ENCODE results near the gene RPP38. TPM values are rescaled to one million over a fixed set of nuclear protein-coding genes. Genes with fewer than 3 reads are reported as not detected.

The RPP38 gene
- total RNA-seq, 1 experiment from 2014 or later: 30.8 TPM

DNA sequence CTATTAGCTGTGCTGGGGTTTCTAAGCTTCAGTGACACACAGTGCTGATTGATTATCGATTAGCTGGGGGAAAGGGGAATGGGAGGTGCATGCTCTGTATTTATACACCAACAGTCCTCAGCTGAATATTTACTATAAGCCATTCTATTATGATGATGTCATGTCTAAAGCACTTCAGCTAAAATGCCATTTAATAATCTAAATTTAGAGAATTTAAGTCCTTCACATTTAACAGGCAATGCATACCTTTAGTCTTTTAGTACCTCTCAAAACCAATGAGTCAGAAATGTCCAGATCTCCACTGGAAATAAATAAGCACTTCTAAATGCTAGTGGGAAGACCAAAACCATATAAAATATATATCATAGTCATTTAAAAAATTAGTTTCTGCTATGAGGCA lies 24.6 kb downstream of the RPP38 start:
- Mint-ChIP-seq H3K27ac (ENCODE audit: low read depth, unreplicated experiment) (no peak overlapping the region), H3K9me3 (ENCODE audit: unreplicated experiment) (no peaks in the 10 kb centered on the region), H3K27me3 (ENCODE audit: insufficient read depth, unreplicated experiment) (no peaks in the 10 kb centered on the region), H3K36me3 (ENCODE audit: insufficient read depth, unreplicated experiment) (peaks cover 17% of the 10 kb centered on the region), H3K4me1 (ENCODE audit: insufficient read depth, unreplicated experiment) (peaks cover 6% of the 10 kb centered on the region), H3K4me3 (ENCODE audit: unreplicated experiment) (no peak overlapping the region)
- TF ChIP-seq CTCF (IDR thresholded peaks at IDR 0.05; ENCODE audit: unreplicated experiment): no peak
- ChIA-PET CTCF (interaction anchor here (3.8 kb wide), 1 partner anchor 15 kb away, joined by 17 read pairs; no protein-coding TSS in a partner anchor), POLR2A (interaction anchor here (0.5 to 1.0 kb wide), 2 partner anchors 20 to 24 kb away, joined by 3 read pairs; no protein-coding TSS in a partner anchor)
- DNase-seq (ENCODE audit: unreplicated experiment): no peak
- intact Hi-C loops (cut with micrococcal nuclease): no loop called here
- BruUV-seq (replicated peaks): no TSS peak

DNA sequence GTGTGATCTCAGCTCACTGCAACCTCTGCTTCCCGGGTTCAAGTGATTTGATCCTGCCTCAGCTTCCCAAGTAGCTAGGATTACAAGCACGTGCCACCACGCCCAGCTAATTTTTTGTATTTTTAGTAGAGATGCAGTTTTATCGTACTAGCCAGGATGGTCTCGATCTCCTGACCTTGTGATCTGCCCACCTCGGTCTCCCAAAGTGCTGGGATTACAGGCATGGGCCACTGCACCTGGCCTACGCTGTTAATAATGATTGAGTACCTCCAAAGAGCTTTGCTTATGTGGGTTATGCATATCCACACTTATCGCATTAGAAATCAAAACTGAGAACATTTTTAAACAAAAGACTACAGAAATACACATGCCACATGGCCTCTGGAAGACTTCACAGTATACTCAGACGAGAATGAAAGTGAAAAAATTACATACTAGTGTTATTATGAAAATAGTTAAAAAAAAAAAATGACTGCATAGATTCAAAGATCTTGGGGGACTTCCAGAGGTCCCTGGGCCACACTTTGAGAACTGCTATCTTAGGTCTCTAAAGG lies 25.4 kb downstream of the RPP38 start:
- ChIA-PET POLR2A (interaction anchor here (0.8 to 1.7 kb wide), 2 partner anchors 45 to 244 kb away, joined by 4 to 18 read pairs; partner anchors contain the start of genes NMT2 and SUV39H2), CTCF (interaction anchor here (0.6 to 3.8 kb wide), 3 partner anchors 16 to 510 kb away, joined by 3 to 17 read pairs (median 4); no protein-coding TSS in a partner anchor)
- Mint-ChIP-seq H3K27me3 (ENCODE audit: insufficient read depth, unreplicated experiment) (no peaks in the 10 kb centered on the region), H3K9me3 (ENCODE audit: unreplicated experiment) (no peaks in the 10 kb centered on the region), H3K4me1 (ENCODE audit: insufficient read depth, unreplicated experiment) (peaks cover 6% of the 10 kb centered on the region), H3K27ac (ENCODE audit: low read depth, unreplicated experiment) (no peak overlapping the region), H3K4me3 (ENCODE audit: unreplicated experiment) (no peak overlapping the region), H3K36me3 (ENCODE audit: insufficient read depth, unreplicated experiment) (peaks cover 18% of the 10 kb centered on the region)
- intact Hi-C loops (cut with micrococcal nuclease): no loop called here
- DNase-seq (ENCODE audit: unreplicated experiment): no peak
- no TSS peak for BruUV-seq (replicated peaks)
- TF ChIP-seq CTCF (IDR thresholded peaks at IDR 0.05; ENCODE audit: unreplicated experiment): no peak

DNA sequence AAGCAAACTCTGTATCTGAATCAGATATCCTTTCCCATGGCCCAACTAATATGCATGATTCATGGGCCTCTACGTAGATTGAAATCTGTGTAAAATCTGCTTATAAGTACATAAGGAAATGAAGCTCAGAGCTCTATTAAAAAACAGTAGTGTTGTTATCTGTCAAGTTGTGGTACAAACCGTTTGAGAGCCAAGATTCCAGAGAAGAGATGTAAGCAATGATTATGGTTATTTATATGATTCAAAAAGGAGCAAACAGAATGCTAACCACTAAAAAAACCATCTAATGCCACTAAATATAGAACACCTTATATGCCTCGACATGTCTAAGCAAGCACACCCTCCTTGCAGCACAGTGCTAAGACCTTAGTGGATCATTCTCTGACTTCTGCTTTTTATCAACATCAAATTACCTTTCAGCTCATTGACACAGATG lies 26.6 kb downstream of the RPP38 start:
- peak overlapping the region; percentile 92 for H3K27ac Mint-ChIP-seq (ENCODE audit: low read depth, unreplicated experiment)
- no peaks in the 10 kb centered on the region for H3K9me3 Mint-ChIP-seq (ENCODE audit: unreplicated experiment)
- H3K4me3 Mint-ChIP-seq (ENCODE audit: unreplicated experiment): no peak overlapping the region
- intact Hi-C loops (cut with micrococcal nuclease): no loop called here
- no peaks in the 10 kb centered on the region for H3K27me3 Mint-ChIP-seq (ENCODE audit: insufficient read depth, unreplicated experiment)
- ChIA-PET CTCF (interaction anchor here (0.6 to 3.8 kb wide), 5 partner anchors 17 to 51 kb away, joined by 3 to 17 read pairs (median 3); no protein-coding TSS in a partner anchor), POLR2A (interaction anchor here (0.8 to 1.8 kb wide), 7 partner anchors 10 to 246 kb away, joined by 3 to 18 read pairs (median 4); partner anchors contain the start of genes NMT2, RPP38 and SUV39H2)
- no peak for TF ChIP-seq CTCF (IDR thresholded peaks at IDR 0.05; ENCODE audit: unreplicated experiment)
- peaks cover 25% of the 10 kb centered on the region for H3K36me3 Mint-ChIP-seq (ENCODE audit: insufficient read depth, unreplicated experiment)
- no TSS peak for BruUV-seq (replicated peaks)
- DNase-seq (ENCODE audit: unreplicated experiment): peak; percentile 22
- peaks cover 6% of the 10 kb centered on the region for H3K4me1 Mint-ChIP-seq (ENCODE audit: insufficient read depth, unreplicated experiment)

- Mint-ChIP-seq H3K4me3 (ENCODE audit: unreplicated experiment) (no peak overlapping the region), H3K9me3 (ENCODE audit: unreplicated experiment) (no peaks in the 10 kb centered on the region), H3K36me3 (ENCODE audit: insufficient read depth, unreplicated experiment) (peaks cover 25% of the 10 kb centered on the region), H3K27me3 (ENCODE audit: insufficient read depth, unreplicated experiment) (no peaks in the 10 kb centered on the region), H3K27ac (ENCODE audit: low read depth, unreplicated experiment) (peak overlapping the region; percentile 92), H3K4me1 (ENCODE audit: insufficient read depth, unreplicated experiment) (peaks cover 6% of the 10 kb centered on the region)
- POLR2A ChIA-PET: interaction anchor here (0.8 to 1.8 kb wide), 7 partner anchors 9 to 656 kb away, joined by 3 to 18 read pairs (median 4); partner anchors contain the start of genes NMT2 and RPP38
- intact Hi-C loops (cut with micrococcal nuclease): no loop called here
- no TSS peak for BruUV-seq (replicated peaks)
- no peak for TF ChIP-seq CTCF (IDR thresholded peaks at IDR 0.05; ENCODE audit: unreplicated experiment)
- CTCF ChIA-PET: interaction anchor here (0.6 to 3.8 kb wide), 5 partner anchors 18 to 51 kb away, joined by 3 to 17 read pairs (median 3); no protein-coding TSS in a partner anchor
- no peak for DNase-seq (ENCODE audit: unreplicated experiment)
These were observed 27.0 kb downstream of the RPP38 start for GRCh38 chr10:15124190-15124589.

Measured in MCF 10A (cell line).